Measurements from ENCODE around the gene CHM. TPM values are rescaled to one million over a fixed set of nuclear protein-coding genes. Genes with fewer than 3 reads are reported as not detected.

CHM gene
- total RNA-seq: 10 to 100 TPM; 26.0 to 52.8 TPM
- 13.2 TPM for polyA plus RNA-seq (2013, experiment 1 of 2)
- 16.1 TPM for polyA plus RNA-seq (2013, experiment 2 of 2)
- long read RNA-seq, experiment 1, full-length matches to known transcripts: 1 of 10 reads
- long read RNA-seq, experiment 1, partial matches to known transcripts: 4 of 10 reads
- long read RNA-seq, experiment 1, other reads (novel, unspliced or antisense): 5 of 10 reads
- long read RNA-seq, experiment 2, full-length matches to known transcripts: 23 of 38 reads
- long read RNA-seq, experiment 2, partial matches to known transcripts: 9 of 38 reads
- long read RNA-seq, experiment 2, other reads (novel, unspliced or antisense): 6 of 38 reads
- long read RNA-seq, experiment 3, full-length matches to known transcripts: 68 of 98 reads
- long read RNA-seq, experiment 3, partial matches to known transcripts: 4 of 98 reads
- long read RNA-seq, experiment 3, other reads (novel, unspliced or antisense): 26 of 98 reads
- long read RNA-seq, experiment 4, full-length matches to known transcripts: 3 of 8 reads
- long read RNA-seq, experiment 4, partial matches to known transcripts: 3 of 8 reads
- long read RNA-seq, experiment 4, other reads (novel, unspliced or antisense): 2 of 8 reads

- H3K36me3 Mint-ChIP-seq (ENCODE audit: low read depth): peaks cover 14% of the 10 kb centered on the region
- no peaks in the 10 kb centered on the region for H3K27me3 Mint-ChIP-seq (ENCODE audit: insufficient read depth)
- H3K27me3 ChIP-seq (ENCODE audit: control insufficient read depth, insufficient read depth, low read length, poor library complexity, severe bottlenecking): no peaks in the 10 kb centered on the region
- WGBS, 2 experiments (ENCODE audit: insufficient coverage in 1 of 2, insufficient read length in 1 of 2): 14% methylated on average over 24 of the region's 25 CpGs; no CpG with 5 or more reads in 1 of the 2 experiments
- peaks cover 7% of the 10 kb centered on the region for H3K36me3 ChIP-seq (ENCODE audit: control insufficient read depth, insufficient read depth, low read length)
- peak within 1 kb of the TSS; percentile 27 for H3K27ac ChIP-seq (ENCODE audit: low read depth, low read length)
- H3K9ac ChIP-seq (ENCODE audit: extremely low read depth, low read length, poor library complexity, severe bottlenecking): peak within 1 kb of the TSS; percentile 76
- peak; percentile 85 for DNase-seq
- no peaks in the 10 kb centered on the region for H3K9me3 ChIP-seq (ENCODE audit: control insufficient read depth, low read length)
- peaks cover 10% of the 10 kb centered on the region for H3K4me1 Mint-ChIP-seq
- H3K4me3 ChIP-seq (ENCODE audit: low read length): peak within 1 kb of the TSS; percentile 95
- no peaks in the 10 kb centered on the region for H3K4me1 ChIP-seq (ENCODE audit: control insufficient read depth, insufficient read depth, low read length)
- no peak within 1 kb of the TSS for H3K4me3 Mint-ChIP-seq
- H3K9me3 Mint-ChIP-seq: no peaks in the 10 kb centered on the region
- no peak for TF ChIP-seq CTCF (conservative IDR thresholded peaks at IDR 0.05)
- H3K27ac Mint-ChIP-seq: no peak within 1 kb of the TSS
Observed at GRCh38 chrX:86047174-86047935, at the start of gene CHM. Gene CHM, minus strand, starts transcription at chrX:86047558. Its CDS starts 26 bp downstream, at chrX:86047532.

- Mint-ChIP-seq H3K9me3 (peaks cover 26% of the 10 kb centered on the region), H3K27me3 (ENCODE audit: insufficient read depth) (no peaks in the 10 kb centered on the region), H3K4me3 (no peak overlapping the region), H3K36me3 (ENCODE audit: low read depth) (peaks cover 7% of the 10 kb centered on the region), H3K4me1 (no peaks in the 10 kb centered on the region), H3K27ac (no peak overlapping the region)
- WGBS, 2 experiments (ENCODE audit: insufficient coverage in 1 of 2, insufficient read length in 1 of 2): 100% methylated on average over 1 to 3 of the region's 5 CpGs
- no peak for DNase-seq
- no peak overlapping the region for H3K9ac ChIP-seq (ENCODE audit: extremely low read depth, low read length, poor library complexity, severe bottlenecking)
- H3K4me3 ChIP-seq (ENCODE audit: low read length): no peak overlapping the region
- no peaks in the 10 kb centered on the region for H3K9me3 ChIP-seq (ENCODE audit: control insufficient read depth, low read length)
- no peaks in the 10 kb centered on the region for H3K36me3 ChIP-seq (ENCODE audit: control insufficient read depth, insufficient read depth, low read length)
- no peak overlapping the region for H3K27ac ChIP-seq (ENCODE audit: low read depth, low read length)
- no peaks in the 10 kb centered on the region for H3K4me1 ChIP-seq (ENCODE audit: control insufficient read depth, insufficient read depth, low read length)
- no peak for TF ChIP-seq CTCF (conservative IDR thresholded peaks at IDR 0.05)
- H3K27me3 ChIP-seq (ENCODE audit: control insufficient read depth, insufficient read depth, low read length, poor library complexity, severe bottlenecking): no peaks in the 10 kb centered on the region
Observed at GRCh38 chrX:86078650-86079049, 31.3 kb upstream of the CHM start.

GRCh38 chrX:86066998-86067397 is 19.6 kb upstream of the CHM start:
- Histone ChIP-seq H3K36me3 (ENCODE audit: control insufficient read depth, insufficient read depth, low read length) (no peaks in the 10 kb centered on the region), H3K4me1 (ENCODE audit: control insufficient read depth, insufficient read depth, low read length) (no peaks in the 10 kb centered on the region), H3K4me3 (ENCODE audit: low read length) (no peak overlapping the region), H3K9me3 (ENCODE audit: control insufficient read depth, low read length) (no peaks in the 10 kb centered on the region), H3K27ac (ENCODE audit: low read depth, low read length) (no peak overlapping the region), H3K9ac (ENCODE audit: extremely low read depth, low read length, poor library complexity, severe bottlenecking) (no peak overlapping the region), H3K27me3 (ENCODE audit: control insufficient read depth, insufficient read depth, low read length, poor library complexity, severe bottlenecking) (no peaks in the 10 kb centered on the region)
- H3K27me3 Mint-ChIP-seq (ENCODE audit: insufficient read depth): no peaks in the 10 kb centered on the region
- 89% methylated on average over 3 of the region's 4 CpGs; no CpG with 5 or more reads in 1 of the 2 experiments for WGBS, 2 experiments (ENCODE audit: insufficient coverage in 1 of 2, insufficient read length in 1 of 2)
- H3K36me3 Mint-ChIP-seq (ENCODE audit: low read depth): no peaks in the 10 kb centered on the region
- H3K27ac Mint-ChIP-seq: no peak overlapping the region
- no peak overlapping the region for H3K4me3 Mint-ChIP-seq
- TF ChIP-seq CTCF (conservative IDR thresholded peaks at IDR 0.05): peak; percentile 20
- H3K9me3 Mint-ChIP-seq: peaks cover 3% of the 10 kb centered on the region
- no peak for DNase-seq
- H3K4me1 Mint-ChIP-seq: peaks cover 2% of the 10 kb centered on the region

Measured in endodermal cell (in vitro differentiated cells).